BLaER1 (cell line): ENCODE results near the gene MTHFSD.

Experiments
- H3K27ac ChIP-seq: shearing (Covaris generic); formaldehyde crosslinking; 2 replicates; pipeline ENCODE4 v1.8.1; 2022
- H3K27me3 ChIP-seq: shearing (Covaris generic); formaldehyde crosslinking; 2 replicates; pipeline ENCODE4 v1.8.1; 2022
- H3K36me3 ChIP-seq: shearing (Covaris generic); formaldehyde crosslinking; 2 replicates; pipeline ENCODE4 v1.8.1; 2022
- H3K4me1 ChIP-seq: shearing (Covaris generic); formaldehyde crosslinking; 2 replicates; pipeline ENCODE4 v1.8.1; 2022
- H3K4me2 ChIP-seq: shearing (Covaris generic); formaldehyde crosslinking; 2 replicates; pipeline ENCODE4 v1.8.1; 2022
- H3K4me3 ChIP-seq: shearing (Covaris generic); formaldehyde crosslinking; 2 replicates; pipeline ENCODE4 v1.8.1; 2022
- H3K9ac ChIP-seq: shearing (Covaris generic); formaldehyde crosslinking; 2 replicates; pipeline ENCODE4 v1.8.1; 2022
- H3K9me3 ChIP-seq: shearing (Covaris generic); formaldehyde crosslinking; 2 replicates; pipeline ENCODE4 v1.8.1; 2022
- H4K20me1 ChIP-seq: shearing (Covaris generic); formaldehyde crosslinking; 2 replicates; pipeline ENCODE4 v1.8.1; 2022
- Cebpa-rat ChIP-seq: shearing (Covaris generic); IDR thresholded peaks from 2 replicates; pipeline ENCODE4 v1.8.1; 2022

Gene MTHFSD

DNA sequence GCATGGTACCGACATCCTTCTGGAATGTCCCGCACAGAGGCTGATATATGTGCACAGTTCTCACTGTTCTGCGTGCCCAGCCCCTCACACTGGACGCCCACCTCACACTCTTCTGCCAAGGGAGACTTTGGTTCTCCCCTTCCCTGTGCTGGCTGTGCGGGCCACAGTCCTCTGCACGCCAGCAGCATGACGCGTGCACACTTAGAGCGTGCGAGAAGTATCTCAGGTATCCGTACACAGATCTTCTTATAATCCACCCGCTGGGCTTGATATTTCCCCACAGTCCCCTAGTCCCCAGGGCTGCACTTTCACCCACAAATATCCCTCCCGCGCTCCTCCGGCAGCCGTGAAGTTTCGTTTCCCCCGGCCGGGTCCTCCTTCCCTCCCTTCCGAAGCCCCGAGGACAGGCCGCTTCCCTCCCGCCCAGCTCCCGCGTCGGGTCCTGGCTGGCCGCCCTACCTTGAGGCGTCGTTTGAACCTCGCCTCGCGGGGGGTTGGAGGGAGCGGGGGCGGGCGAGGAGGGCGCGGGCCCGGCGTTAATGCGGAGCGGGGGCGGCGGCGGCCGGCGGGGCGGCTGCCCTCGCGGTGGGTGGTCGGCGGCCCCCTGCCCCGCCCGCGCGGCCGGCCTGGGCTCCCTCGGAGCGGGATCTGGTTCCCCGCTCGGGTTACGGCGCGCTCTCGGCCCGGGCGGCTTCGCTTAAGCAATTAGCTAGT is 49.7 kb downstream of the MTHFSD start:
- peak overlapping the region; percentile 36 for H3K4me2 ChIP-seq
- no peaks in the 10 kb centered on the region for H3K9me3 ChIP-seq
- H3K36me3 ChIP-seq, result no peaks in the 10 kb centered on the region
- peaks cover 99% of the 10 kb centered on the region for H4K20me1 ChIP-seq
- no peak for TF ChIP-seq Cebpa-rat
- H3K27me3 ChIP-seq, result peaks cover 100% of the 10 kb centered on the region
- peaks cover 12% of the 10 kb centered on the region; the same call in 1 of the 2 replicates for H3K4me1 ChIP-seq
- no peak overlapping the region for H3K27ac ChIP-seq
- H3K9ac ChIP-seq, result no peak overlapping the region
- H3K4me3 ChIP-seq, result peak overlapping the region; percentile 30; the same call in 1 of the 2 replicates

DNA sequence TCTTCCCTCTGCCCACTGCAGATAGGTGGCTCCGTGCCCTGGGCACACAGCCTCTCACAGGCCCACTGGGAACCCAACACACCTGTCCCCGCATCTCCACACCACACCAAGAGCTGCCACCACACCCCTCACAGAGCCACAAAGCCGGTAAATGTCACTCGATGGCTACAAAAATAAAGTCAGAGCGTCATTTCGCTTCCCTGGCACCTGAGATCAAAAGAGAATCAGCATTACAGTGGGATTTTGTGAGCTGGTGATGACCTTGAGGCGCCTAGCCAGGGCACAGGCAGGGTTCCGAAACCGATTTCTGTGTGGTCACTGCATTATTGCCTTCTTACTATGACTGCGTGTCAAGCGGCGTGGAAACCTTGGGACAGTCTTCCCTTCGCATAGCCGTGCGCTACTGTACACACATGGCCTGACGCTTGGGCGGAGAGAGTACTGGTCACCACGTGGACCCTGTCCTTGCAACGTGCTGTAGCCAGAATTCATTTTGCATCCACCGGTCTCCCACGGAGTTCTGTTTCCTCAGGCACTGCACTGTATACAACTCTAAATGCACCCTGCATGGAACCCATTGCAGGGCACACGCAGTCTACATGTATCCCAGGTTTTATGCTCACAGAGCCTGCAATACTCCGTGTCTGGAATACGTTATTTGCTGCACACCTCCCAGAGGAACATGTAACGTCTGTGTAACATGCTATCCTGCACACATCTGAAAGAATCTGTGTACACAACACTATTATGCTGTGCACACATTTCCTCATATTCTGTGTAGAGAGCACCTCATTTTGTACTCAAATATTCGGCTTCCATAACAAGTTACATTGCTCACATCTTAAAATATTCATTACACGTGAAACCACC is 50.5 kb downstream of the MTHFSD start:
- Histone ChIP-seq H4K20me1 (peaks cover 100% of the 10 kb centered on the region), H3K27me3 (peaks cover 100% of the 10 kb centered on the region), H3K27ac (no peak overlapping the region), H3K9ac (no peak overlapping the region), H3K36me3 (no peaks in the 10 kb centered on the region), H3K4me3 (no peak overlapping the region), H3K9me3 (no peaks in the 10 kb centered on the region), H3K4me2 (no peak overlapping the region), H3K4me1 (peaks cover 12% of the 10 kb centered on the region; the same call in 1 of the 2 replicates)
- TF ChIP-seq Cebpa-rat, result no peak

- Histone ChIP-seq H3K9ac (no peak overlapping the region), H3K36me3 (no peaks in the 10 kb centered on the region), H3K4me3 (no peak overlapping the region), H4K20me1 (peaks cover 100% of the 10 kb centered on the region), H3K9me3 (no peaks in the 10 kb centered on the region), H3K4me1 (peaks cover 7% of the 10 kb centered on the region; the same call in 1 of the 2 replicates), H3K4me2 (no peak overlapping the region), H3K27ac (no peak overlapping the region), H3K27me3 (peaks cover 100% of the 10 kb centered on the region)
- no peak for TF ChIP-seq Cebpa-rat
Observed at GRCh38 chr16:86503830-86504229, 51.2 kb downstream of the MTHFSD start.

- no peak overlapping the region for H3K4me3 ChIP-seq
- no peak for TF ChIP-seq Cebpa-rat
- no peaks in the 10 kb centered on the region for H3K36me3 ChIP-seq
- H3K27me3 ChIP-seq, result peaks cover 100% of the 10 kb centered on the region
- H3K4me2 ChIP-seq, result no peak overlapping the region
- H3K27ac ChIP-seq, result no peak overlapping the region
- no peaks in the 10 kb centered on the region; the same call in 1 of the 2 replicates for H3K4me1 ChIP-seq
- peaks cover 100% of the 10 kb centered on the region for H4K20me1 ChIP-seq
- H3K9me3 ChIP-seq, result no peaks in the 10 kb centered on the region
- H3K9ac ChIP-seq, result no peak overlapping the region
Observed at GRCh38 chr16:86502856-86503748, 51.9 kb downstream of the MTHFSD start.

DNA sequence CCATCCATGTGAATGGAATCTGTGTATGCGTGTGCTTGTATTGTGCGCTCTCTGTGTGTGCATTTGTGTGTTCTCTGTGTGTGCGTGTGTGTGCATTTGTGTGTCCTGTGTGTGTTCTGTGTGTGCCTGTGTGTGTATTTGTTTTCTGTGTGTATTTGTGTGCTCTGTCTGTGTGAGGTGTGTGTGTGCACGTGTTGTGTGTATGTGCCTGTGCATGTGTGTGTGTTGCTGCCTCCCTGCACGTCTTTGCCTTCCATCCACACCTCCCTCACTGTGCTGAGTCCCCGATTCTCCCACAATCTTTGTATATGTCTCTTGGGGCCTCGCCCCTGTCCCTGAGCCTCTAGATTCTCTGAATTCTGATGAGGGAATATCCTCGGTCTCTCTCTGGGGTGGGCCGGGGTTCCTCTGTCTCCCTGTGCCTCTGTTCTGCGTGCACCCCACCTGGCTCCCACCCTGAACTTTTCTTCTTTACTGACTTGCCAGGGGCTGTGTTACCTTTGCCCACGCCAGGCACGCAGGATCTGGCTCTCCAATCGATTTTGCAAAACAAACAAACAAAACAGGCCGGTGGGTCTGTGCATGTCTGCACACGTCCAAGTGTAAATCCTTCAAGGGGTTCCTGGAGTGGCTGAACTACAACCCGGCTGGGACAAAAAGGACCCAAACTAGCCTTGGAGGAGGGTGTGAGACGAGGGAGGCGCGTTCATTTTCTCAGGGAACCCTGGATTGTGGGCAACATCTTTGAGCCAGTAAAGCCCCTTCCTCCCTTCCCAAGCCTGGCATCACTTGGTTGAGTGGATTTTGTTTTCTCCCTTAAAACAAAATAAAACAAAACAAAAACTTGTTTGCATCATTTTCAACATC is 52.8 kb downstream of the MTHFSD start:
- no peak overlapping the region for H3K27ac ChIP-seq
- H3K36me3 ChIP-seq, result no peaks in the 10 kb centered on the region
- no peak overlapping the region for H3K4me3 ChIP-seq
- no peaks in the 10 kb centered on the region for H3K9me3 ChIP-seq
- TF ChIP-seq Cebpa-rat, result no peak
- peaks cover 100% of the 10 kb centered on the region for H3K27me3 ChIP-seq
- H3K4me1 ChIP-seq, result no peaks in the 10 kb centered on the region; the same call in 1 of the 2 replicates
- no peak overlapping the region for H3K9ac ChIP-seq
- H4K20me1 ChIP-seq, result peaks cover 93% of the 10 kb centered on the region
- no peak overlapping the region for H3K4me2 ChIP-seq

- H3K36me3 ChIP-seq, result no peaks in the 10 kb centered on the region
- H3K4me3 ChIP-seq, result no peak overlapping the region
- H3K27ac ChIP-seq, result no peak overlapping the region
- no peak overlapping the region for H3K9ac ChIP-seq
- no peak overlapping the region for H3K4me2 ChIP-seq
- TF ChIP-seq Cebpa-rat, result no peak
- no peaks in the 10 kb centered on the region; the same call in 1 of the 2 replicates for H3K4me1 ChIP-seq
- H3K27me3 ChIP-seq, result peaks cover 100% of the 10 kb centered on the region
- H4K20me1 ChIP-seq, result peaks cover 93% of the 10 kb centered on the region
- no peaks in the 10 kb centered on the region for H3K9me3 ChIP-seq
Observed at GRCh38 chr16:86500708-86501510, 54.1 kb downstream of the MTHFSD start.

- H3K27me3 ChIP-seq, result peaks cover 100% of the 10 kb centered on the region
- no peak overlapping the region for H3K9ac ChIP-seq
- no peak overlapping the region for H3K27ac ChIP-seq
- no peak for TF ChIP-seq Cebpa-rat
- H3K4me3 ChIP-seq, result no peak overlapping the region
- no peaks in the 10 kb centered on the region for H3K9me3 ChIP-seq
- H3K4me2 ChIP-seq, result no peak overlapping the region
- no peaks in the 10 kb centered on the region for H3K36me3 ChIP-seq
- no peaks in the 10 kb centered on the region; the same call in 1 of the 2 replicates for H3K4me1 ChIP-seq
- H4K20me1 ChIP-seq, result peaks cover 93% of the 10 kb centered on the region
Observed at GRCh38 chr16:86499889-86500707, 54.9 kb downstream of the MTHFSD start.

DNA sequence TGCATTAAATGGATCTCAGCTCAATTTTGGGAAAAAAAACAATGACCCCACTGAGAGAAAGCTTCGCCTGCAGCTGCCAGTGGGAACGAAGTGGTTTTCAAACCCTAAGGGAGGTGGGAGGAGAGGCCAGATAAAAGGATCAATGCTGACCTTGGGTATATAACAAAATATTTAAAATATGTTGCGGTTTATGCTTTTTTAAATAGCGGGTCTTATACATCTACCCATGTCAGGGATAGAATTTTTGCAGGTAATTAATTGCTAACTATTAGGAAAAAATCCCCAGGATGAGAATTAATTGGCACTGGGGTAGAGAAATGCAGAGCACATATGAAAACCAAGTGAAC is 55.6 kb downstream of the MTHFSD start:
- TF ChIP-seq Cebpa-rat, result no peak
- Histone ChIP-seq H3K9me3 (no peaks in the 10 kb centered on the region), H3K27ac (no peak overlapping the region), H3K4me1 (no peaks in the 10 kb centered on the region), H4K20me1 (peaks cover 93% of the 10 kb centered on the region), H3K36me3 (no peaks in the 10 kb centered on the region), H3K4me3 (no peak overlapping the region), H3K27me3 (peaks cover 100% of the 10 kb centered on the region), H3K4me2 (no peak overlapping the region), H3K9ac (no peak overlapping the region)
